Esophagus mucosa (tissue), 1 donor: Measurements from ENCODE around the gene ANO6. TPM values are rescaled to one million over a fixed set of nuclear protein-coding genes. Genes with fewer than 3 reads are reported as not detected.

Source experiments
- ATAC-seq: fragments of 200-7000 bp; cut with Tn5 transposase; one replicate; pipeline ENCODE4 v1.9.1; 2020
- total RNA-seq: library from RNA; stranded (reverse); gene quantifications from one replicate; pipeline ENCODE4 v1.2.4, GENCODE V29; 2023
- donor health status: DM: yes; HTN: yes; CAD: no.

ANO6 gene
- total RNA-seq, 1 donor from 2014 or later, result 13.2 TPM

GRCh38 chr12:45409966-45410365 lies 194.1 kb downstream of the ANO6 start:
- no peak for ATAC-seq

GRCh38 chr12:45411626-45412025 lies 195.7 kb downstream of the ANO6 start:
- ATAC-seq, result no peak

GRCh38 chr12:45415393-45415817 lies 199.5 kb downstream of the ANO6 start:
- ATAC-seq, result peak; percentile 98

- no peak for ATAC-seq
These were observed 200.2 kb downstream of the ANO6 start for GRCh38 chr12:45416126-45416525.

GRCh38 chr12:45418520-45418919 lies 202.6 kb downstream of the ANO6 start:
- no peak for ATAC-seq

GRCh38 chr12:45419317-45419814 lies 203.5 kb downstream of the ANO6 start:
- no peak for ATAC-seq

GRCh38 chr12:45421736-45422135 lies 205.8 kb downstream of the ANO6 start:
- no peak for ATAC-seq

GRCh38 chr12:45423931-45424330 lies 208.0 kb downstream of the ANO6 start:
- ATAC-seq, result no peak

- ATAC-seq, result no peak
These were observed 209.5 kb downstream of the ANO6 start for GRCh38 chr12:45425426-45425825.

- ATAC-seq, result no peak
These were observed 210.4 kb downstream of the ANO6 start for GRCh38 chr12:45426294-45426693.

- no peak for ATAC-seq
These were observed 211.1 kb downstream of the ANO6 start for GRCh38 chr12:45427042-45427441.

- no peak for ATAC-seq
These were observed 213.9 kb downstream of the ANO6 start for GRCh38 chr12:45429831-45430230.

GRCh38 chr12:45431126-45431525 lies 215.2 kb downstream of the ANO6 start:
- no peak for ATAC-seq

GRCh38 chr12:45432710-45433109 lies 216.8 kb downstream of the ANO6 start:
- no peak for ATAC-seq

- no peak for ATAC-seq
These were observed 217.6 kb downstream of the ANO6 start for GRCh38 chr12:45433441-45433868.

- ATAC-seq, result no peak
These were observed 218.2 kb downstream of the ANO6 start for GRCh38 chr12:45434094-45434493.

- peak; percentile 52 for ATAC-seq
These were observed 220.2 kb downstream of the ANO6 start for GRCh38 chr12:45435945-45436710.

GRCh38 chr12:45439039-45439438 lies 223.1 kb downstream of the ANO6 start:
- ATAC-seq, result no peak

- ATAC-seq, result no peak
These were observed 230.1 kb downstream of the ANO6 start for GRCh38 chr12:45446013-45446412.

GRCh38 chr12:45458238-45458637 lies 242.3 kb downstream of the ANO6 start:
- ATAC-seq, result no peak

GRCh38 chr12:45458854-45459807 lies 243.2 kb downstream of the ANO6 start:
- peak; percentile 17 for ATAC-seq

GRCh38 chr12:45462506-45462905 lies 246.6 kb downstream of the ANO6 start:
- no peak for ATAC-seq

GRCh38 chr12:45464699-45465098 lies 248.8 kb downstream of the ANO6 start:
- ATAC-seq, result no peak
